Esophagus squamous epithelium (tissue), 4 donors: ENCODE measurements around the gene TFEB.

ENCODE experiments used
- POLR2A ChIP-seq, 4 donors: fragments of 450-650 bp; IDR thresholded peaks; one replicate each; pipeline ENCODE4 v1.6.1; 2017; ENCODE audit warnings: antibody characterized with exemption in 4 of 4, mild to moderate bottlenecking in 4 of 4, moderate library complexity in 3 of 4
- TF ChIP-seq, protein P1 (sequence below), 6 experiments: fragments of 450-650 bp in 4 of 6; fragments of 200-600 bp in 2 of 6; sonication (generic) in 2 of 6; IDR thresholded peaks; one replicate each; pipeline ENCODE4 v1.5.1; 2016 to 2019; ENCODE audit warnings: antibody characterized with exemption in 6 of 6, mild to moderate bottlenecking in 4 of 6, moderate library complexity in 4 of 6

DNA sequence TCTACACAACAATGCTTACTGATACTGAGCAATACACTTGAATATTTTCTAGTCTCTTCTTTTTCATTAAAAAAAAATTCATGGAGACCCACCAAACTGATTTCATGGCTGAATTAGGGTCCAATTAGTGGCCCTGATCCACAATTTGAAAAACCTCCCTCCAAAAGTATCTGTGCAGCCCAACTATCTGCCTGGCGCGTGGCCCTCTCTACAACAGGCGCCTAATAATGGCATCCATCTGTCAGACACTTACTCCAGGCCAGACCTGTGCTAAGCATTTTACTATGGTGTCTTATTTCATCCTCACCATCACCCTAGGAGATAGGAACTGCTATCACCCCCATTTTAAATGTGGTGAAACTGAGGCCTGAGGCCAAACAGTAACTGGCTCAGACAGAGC is 14.0 kb downstream of the TFEB start:
- TF ChIP-seq, protein P1, sequence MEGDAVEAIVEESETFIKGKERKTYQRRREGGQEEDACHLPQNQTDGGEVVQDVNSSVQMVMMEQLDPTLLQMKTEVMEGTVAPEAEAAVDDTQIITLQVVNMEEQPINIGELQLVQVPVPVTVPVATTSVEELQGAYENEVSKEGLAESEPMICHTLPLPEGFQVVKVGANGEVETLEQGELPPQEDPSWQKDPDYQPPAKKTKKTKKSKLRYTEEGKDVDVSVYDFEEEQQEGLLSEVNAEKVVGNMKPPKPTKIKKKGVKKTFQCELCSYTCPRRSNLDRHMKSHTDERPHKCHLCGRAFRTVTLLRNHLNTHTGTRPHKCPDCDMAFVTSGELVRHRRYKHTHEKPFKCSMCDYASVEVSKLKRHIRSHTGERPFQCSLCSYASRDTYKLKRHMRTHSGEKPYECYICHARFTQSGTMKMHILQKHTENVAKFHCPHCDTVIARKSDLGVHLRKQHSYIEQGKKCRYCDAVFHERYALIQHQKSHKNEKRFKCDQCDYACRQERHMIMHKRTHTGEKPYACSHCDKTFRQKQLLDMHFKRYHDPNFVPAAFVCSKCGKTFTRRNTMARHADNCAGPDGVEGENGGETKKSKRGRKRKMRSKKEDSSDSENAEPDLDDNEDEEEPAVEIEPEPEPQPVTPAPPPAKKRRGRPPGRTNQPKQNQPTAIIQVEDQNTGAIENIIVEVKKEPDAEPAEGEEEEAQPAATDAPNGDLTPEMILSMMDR (IDR thresholded peaks at IDR 0.05), result no peak
- no peak for TF ChIP-seq POLR2A (IDR thresholded peaks at IDR 0.05)
